H1 (cell line): ENCODE data around the gene CDCA4. TPM values are rescaled to one million over a fixed set of nuclear protein-coding genes. Genes with fewer than 3 reads are reported as not detected.

Experiments used
- CHD2 ChIP-seq: IDR thresholded peaks from 2 replicates; pipeline ENCODE4 v1.6.1; 2012; ENCODE audit warnings: low read length, improper control_type of control experiment
- NRF1 ChIP-seq: IDR thresholded peaks from 2 replicates; pipeline ENCODE4 v1.6.1; 2011; ENCODE audit warnings: mild to moderate bottlenecking, low read depth, low read length, improper control_type of control experiment
- RAD21 ChIP-seq, 2 experiments: IDR thresholded peaks in 1 of 2; conservative IDR thresholded peaks in 1 of 2; 2 replicates each; pipeline ENCODE4 v1.6.1; 2011; ENCODE audit warnings: low read depth in 2 of 2, low read length in 2 of 2, improper control_type of control experiment in 1 of 2, inconsistent platforms in 1 of 2, mild to moderate bottlenecking in 1 of 2, moderate library complexity in 1 of 2
- SIN3A ChIP-seq, 2 experiments: IDR thresholded peaks in 1 of 2; conservative IDR thresholded peaks in 1 of 2; 2 replicates each; pipeline ENCODE4 v1.6.1; 2011 to 2012; ENCODE audit warnings: low read length in 2 of 2, improper control_type of control experiment in 1 of 2, low read depth in 1 of 2, mild to moderate bottlenecking in 1 of 2
- TCF12 ChIP-seq: IDR thresholded peaks from 2 replicates; pipeline ENCODE4 v1.6.1; 2011; ENCODE audit warnings: low read depth, mild to moderate bottlenecking, low read length
- polyA plus RNA-seq, 7 experiments: library from polyadenylated mRNA; depleted of rRNA in 3 of 7; stranded (reverse) in 5 of 7; unstranded in 2 of 7; fragments of >200 nt in 5 of 7; fragments of 200-250 nt in 2 of 7; gene quantifications; 1 replicate in 5 of 7; 2 replicates in 1 of 7; 4 replicates in 1 of 7; pipeline versions ENCODE4 v1.2.1 to v1.2.3, GENCODE V29; 2011 to 2013; ENCODE audit warnings: missing spikeins in 2 of 7, mixed read lengths in 2 of 7
- total RNA-seq: library from RNA; stranded (reverse); fragmentation: NEBNext Ultra II Directional; extraction: Animal tissue kit (Norgen Biotek cat#: 25700); gene quantifications from 2 replicates; pipeline ENCODE4 v1.2.1, GENCODE V29; 2021
- TF ChIP-seq, protein P1 (sequence below), 3 experiments: IDR thresholded peaks; 1 replicate in 2 of 3; 2 replicates in 1 of 3; pipeline versions ENCODE4 v1.5.1 to v1.6.1; 2011; ENCODE audit warnings: low read length in 3 of 3, mild to moderate bottlenecking in 3 of 3, inconsistent platforms in 2 of 3, low read depth in 1 of 3, moderate library complexity in 1 of 3; ENCODE audit not compliant: insufficient read depth in 1 of 3; ENCODE audit errors: control extremely low read depth in 1 of 3
- TF ChIP-seq, protein P2 (sequence below): IDR thresholded peaks from 2 replicates; pipeline ENCODE4 v1.6.1; 2012; ENCODE audit warnings: low read length, inconsistent platforms

The CDCA4 gene
- total and polyA plus RNA-seq, 2 of the 8 experiments (the other 6 are each of a cell fraction or from before 2014, with no cell fraction given): 49.9 to 62.4 TPM

DNA sequence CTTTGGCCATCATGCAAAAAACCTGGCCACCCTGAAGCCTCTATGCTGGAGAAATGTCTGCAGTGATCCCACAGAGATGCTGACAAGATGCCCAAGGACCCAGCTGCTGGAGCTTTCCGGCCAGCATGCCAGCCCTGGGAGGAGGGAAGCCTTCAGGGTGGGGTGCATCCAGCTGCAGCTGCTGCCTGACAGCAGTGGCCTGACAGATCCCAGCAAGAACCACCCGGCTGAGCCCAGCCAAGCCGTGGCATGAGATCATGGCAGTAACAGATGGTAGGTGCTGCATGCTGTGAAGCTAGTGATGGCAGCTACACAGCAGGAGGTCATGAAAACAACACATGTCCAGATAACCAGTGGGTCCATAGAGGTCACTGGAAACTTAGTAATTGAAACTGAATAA lies 21.5 kb downstream of the CDCA4 start (continued):
- TF ChIP-seq, protein P1, sequence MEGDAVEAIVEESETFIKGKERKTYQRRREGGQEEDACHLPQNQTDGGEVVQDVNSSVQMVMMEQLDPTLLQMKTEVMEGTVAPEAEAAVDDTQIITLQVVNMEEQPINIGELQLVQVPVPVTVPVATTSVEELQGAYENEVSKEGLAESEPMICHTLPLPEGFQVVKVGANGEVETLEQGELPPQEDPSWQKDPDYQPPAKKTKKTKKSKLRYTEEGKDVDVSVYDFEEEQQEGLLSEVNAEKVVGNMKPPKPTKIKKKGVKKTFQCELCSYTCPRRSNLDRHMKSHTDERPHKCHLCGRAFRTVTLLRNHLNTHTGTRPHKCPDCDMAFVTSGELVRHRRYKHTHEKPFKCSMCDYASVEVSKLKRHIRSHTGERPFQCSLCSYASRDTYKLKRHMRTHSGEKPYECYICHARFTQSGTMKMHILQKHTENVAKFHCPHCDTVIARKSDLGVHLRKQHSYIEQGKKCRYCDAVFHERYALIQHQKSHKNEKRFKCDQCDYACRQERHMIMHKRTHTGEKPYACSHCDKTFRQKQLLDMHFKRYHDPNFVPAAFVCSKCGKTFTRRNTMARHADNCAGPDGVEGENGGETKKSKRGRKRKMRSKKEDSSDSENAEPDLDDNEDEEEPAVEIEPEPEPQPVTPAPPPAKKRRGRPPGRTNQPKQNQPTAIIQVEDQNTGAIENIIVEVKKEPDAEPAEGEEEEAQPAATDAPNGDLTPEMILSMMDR (IDR thresholded peaks at IDR 0.05; ENCODE audit: control extremely low read depth in 1 of 3, insufficient read depth in 1 of 3, low read depth in 1 of 3, low read length in 3 of 3): no peak
- TF ChIP-seq SIN3A (conservative IDR thresholded peaks at IDR 0.05 in 1 of 2, IDR thresholded peaks at IDR 0.05 in 1 of 2; ENCODE audit: low read depth in 1 of 2, low read length in 2 of 2) (no peak), TCF12 (no peak), CHD2 (no peak), NRF1 (no peak), RAD21 (IDR thresholded peaks at IDR 0.05 in 1 of 2, conservative IDR thresholded peaks at IDR 0.05 in 1 of 2; ENCODE audit: low read depth in 2 of 2, low read length in 2 of 2) (no peak)
- TF ChIP-seq, protein P2, sequence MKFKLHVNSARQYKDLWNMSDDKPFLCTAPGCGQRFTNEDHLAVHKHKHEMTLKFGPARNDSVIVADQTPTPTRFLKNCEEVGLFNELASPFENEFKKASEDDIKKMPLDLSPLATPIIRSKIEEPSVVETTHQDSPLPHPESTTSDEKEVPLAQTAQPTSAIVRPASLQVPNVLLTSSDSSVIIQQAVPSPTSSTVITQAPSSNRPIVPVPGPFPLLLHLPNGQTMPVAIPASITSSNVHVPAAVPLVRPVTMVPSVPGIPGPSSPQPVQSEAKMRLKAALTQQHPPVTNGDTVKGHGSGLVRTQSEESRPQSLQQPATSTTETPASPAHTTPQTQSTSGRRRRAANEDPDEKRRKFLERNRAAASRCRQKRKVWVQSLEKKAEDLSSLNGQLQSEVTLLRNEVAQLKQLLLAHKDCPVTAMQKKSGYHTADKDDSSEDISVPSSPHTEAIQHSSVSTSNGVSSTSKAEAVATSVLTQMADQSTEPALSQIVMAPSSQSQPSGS: no peak
